HEK293 (cell line): Measurements from ENCODE around the gene MGME1.

ENCODE experiments used
- CTCF ChIA-PET: fragments of 350-600 bp; formaldehyde crosslinking; extraction: SDS; loops from one replicate; lab custom pipeline; 2021; ENCODE audit warnings: antibody characterized with exemption; lab: Yijun Ruan, JAX
- POLR2A ChIA-PET: fragments of 300-600 bp; formaldehyde crosslinking; extraction: SDS; loops from one replicate; lab custom pipeline; 2020; ENCODE audit warnings: antibody characterized with exemption, inconsistent platforms; lab: Yijun Ruan, JAX
- H3K27ac ChIP-seq: fragments of 200-500 bp; sonication (Bioruptor generic); 2 replicates; pipeline ENCODE4 v1.5.1; 2014; ENCODE audit warnings: low read depth, low read length, control low read depth, inconsistent platforms; ENCODE audit errors: extremely low read depth
- H3K36me3 ChIP-seq, 2 experiments: fragments of 200-500 bp in 1 of 2; sonication (Bioruptor generic) in 1 of 2; 1 replicate in 1 of 2; 2 replicates in 1 of 2; pipeline ENCODE4 v1.5.1; 2014 to 2017; ENCODE audit warnings: inconsistent platforms in 2 of 2, low read length in 2 of 2; ENCODE audit not compliant: control insufficient read depth in 2 of 2, insufficient read depth in 1 of 2
- H3K4me1 ChIP-seq: fragments of 200-500 bp; sonication (Bioruptor generic); 2 replicates; pipeline ENCODE4 v1.5.1; 2014; ENCODE audit warnings: mild to moderate bottlenecking, low read length, inconsistent platforms; ENCODE audit not compliant: control insufficient read depth, insufficient read depth
- H3K4me3 ChIP-seq: 2 replicates; pipeline ENCODE4 v1.5.1; 2011; ENCODE audit warnings: low read depth, mild to moderate bottlenecking, control low read depth, low read length, moderate library complexity
- H3K9me3 ChIP-seq: fragments of 200-500 bp; sonication (Bioruptor generic); 2 replicates; pipeline ENCODE4 v1.5.1; 2014; ENCODE audit warnings: low read depth, low read length, inconsistent platforms; ENCODE audit not compliant: control insufficient read depth, insufficient read depth
- KLF8 ChIP-seq: fragments of 450-650 bp; formaldehyde crosslinking; IDR thresholded peaks from 2 replicates; pipeline ENCODE4 v1.5.1; 2016; ENCODE audit warnings: missing biosample characterization, missing genetic modification characterization
- PRDM6 ChIP-seq: fragments of 450-650 bp; formaldehyde crosslinking; IDR thresholded peaks from 2 replicates; pipeline ENCODE4 v1.5.1; 2017; ENCODE audit warnings: missing biosample characterization, missing genetic modification characterization
- SALL2 ChIP-seq: fragments of 450-650 bp; formaldehyde crosslinking; IDR thresholded peaks from 2 replicates; pipeline ENCODE4 v1.5.0; 2017; ENCODE audit warnings: missing biosample characterization, mild to moderate bottlenecking, missing genetic modification characterization, borderline replicate concordance
- SCRT2 ChIP-seq: fragments of 450-650 bp; formaldehyde crosslinking; IDR thresholded peaks from 2 replicates; pipeline ENCODE4 v1.5.1; 2016; ENCODE audit warnings: missing biosample characterization, missing genetic modification characterization
- SP2 ChIP-seq: fragments of 450-650 bp; formaldehyde crosslinking; IDR thresholded peaks from 2 replicates; pipeline ENCODE4 v1.5.1; 2016; ENCODE audit warnings: missing biosample characterization, missing genetic modification characterization
- ZFHX2 ChIP-seq: fragments of 450-650 bp; formaldehyde crosslinking; conservative IDR thresholded peaks from 2 replicates; pipeline ENCODE4 v1.5.1; 2016; ENCODE audit warnings: missing biosample characterization, missing genetic modification characterization
- ZNF157 ChIP-seq: fragments of 450-650 bp; formaldehyde crosslinking; IDR thresholded peaks from 2 replicates; pipeline ENCODE4 v1.5.1; 2016; ENCODE audit warnings: missing biosample characterization, missing genetic modification characterization
- ZNF19 ChIP-seq: fragments of 450-650 bp; formaldehyde crosslinking; IDR thresholded peaks from 2 replicates; pipeline ENCODE4; 2016; ENCODE audit warnings: missing biosample characterization, missing genetic modification characterization, low read depth
- ZNF2 ChIP-seq: fragments of 450-650 bp; formaldehyde crosslinking; IDR thresholded peaks from 2 replicates; pipeline ENCODE4 v1.5.1; 2016; ENCODE audit warnings: missing biosample characterization, missing genetic modification characterization
- ZNF423 ChIP-seq: fragments of 450-650 bp; formaldehyde crosslinking; IDR thresholded peaks from 2 replicates; pipeline ENCODE4 v1.5.1; 2016; ENCODE audit warnings: missing biosample characterization, missing genetic modification characterization
- ZNF560 ChIP-seq: fragments of 450-650 bp; formaldehyde crosslinking; IDR thresholded peaks from 2 replicates; pipeline ENCODE4 v1.5.1; 2017; ENCODE audit warnings: missing biosample characterization, missing genetic modification characterization, borderline replicate concordance
- ZNF654 ChIP-seq: fragments of 450-650 bp; formaldehyde crosslinking; IDR thresholded peaks from 2 replicates; pipeline ENCODE4 v1.5.1; 2016; ENCODE audit warnings: low read depth, missing biosample characterization, missing genetic modification characterization
- ZSCAN30 ChIP-seq: fragments of 450-650 bp; IDR thresholded peaks from 2 replicates; pipeline ENCODE4 v1.5.1; 2018; ENCODE audit warnings: missing biosample characterization, mild to moderate bottlenecking, missing genetic modification characterization, moderate library complexity
- TF ChIP-seq, protein P1 (sequence below): IDR thresholded peaks from 2 replicates; pipeline ENCODE4 v1.6.1; 2011; ENCODE audit warnings: mild to moderate bottlenecking, low read depth, low read length, borderline replicate concordance
- TF ChIP-seq, protein P2 (sequence below): sonication (generic); formaldehyde crosslinking; IDR thresholded peaks from 2 replicates; pipeline ENCODE4 v1.8.1; 2022; ENCODE audit warnings: mild to moderate bottlenecking, moderate library complexity, missing genetic modification reagents
- TF ChIP-seq, protein P3 (sequence below): fragments of 450-650 bp; formaldehyde crosslinking; conservative IDR thresholded peaks from 2 replicates; pipeline ENCODE4 v1.5.1; 2016; ENCODE audit warnings: low read depth, missing biosample characterization, missing genetic modification characterization
- TF ChIP-seq, protein P4 (sequence below): fragments of 450-650 bp; formaldehyde crosslinking; IDR thresholded peaks from 2 replicates; pipeline ENCODE4 v1.5.1; 2016; ENCODE audit warnings: missing biosample characterization, missing genetic modification characterization

The MGME1 gene

DNA sequence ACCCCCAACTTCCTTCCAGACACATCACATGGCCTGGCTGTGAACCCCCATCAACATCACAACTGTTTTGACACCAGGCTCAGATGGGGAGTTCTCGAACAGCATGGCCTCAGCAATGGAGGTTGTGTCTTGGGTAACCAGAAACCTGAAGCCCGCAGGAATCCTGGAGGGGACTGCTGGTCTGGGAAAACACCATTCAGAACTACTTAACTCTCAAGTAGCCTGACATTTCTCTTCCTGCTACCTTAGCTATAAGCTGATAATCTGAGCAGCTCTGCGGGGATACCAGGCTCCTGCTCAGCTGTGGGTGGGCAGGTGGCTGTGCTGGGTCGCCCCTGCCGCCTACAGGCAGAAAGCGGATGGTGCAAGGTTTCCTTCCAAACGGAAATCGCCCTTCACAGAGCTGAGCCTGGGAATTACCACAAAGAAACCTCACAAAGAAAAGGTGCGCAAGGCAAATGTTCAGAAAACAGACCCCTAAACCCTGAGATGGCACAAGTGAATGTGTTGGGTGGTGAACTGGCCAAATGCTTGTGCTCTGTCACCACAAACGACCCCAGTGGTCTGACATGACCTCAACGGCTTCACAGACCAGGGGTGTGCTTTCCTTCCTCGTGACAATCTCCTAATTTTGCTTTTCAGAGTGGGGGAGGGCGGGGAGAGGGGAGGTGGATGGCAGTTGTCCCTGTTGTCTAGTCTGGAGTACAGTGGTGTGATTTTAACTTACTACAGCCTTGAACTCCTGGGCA lies 29.8 kb upstream of the MGME1 start:
- Histone ChIP-seq H3K27ac (peak overlapping the region; percentile 19; the same call in 1 of the 2 replicates), H3K36me3 (peaks cover 9 to 38% of the 10 kb centered on the region in 2 experiments), H3K4me3 (no peak overlapping the region), H3K9me3 (no peaks in the 10 kb centered on the region), H3K4me1 (peaks cover 5% of the 10 kb centered on the region; the same call in 1 of the 2 replicates)
- ChIA-PET POLR2A (interaction anchor here (1.0 to 2.4 kb wide), 5 partner anchors 14 to 408 kb away, joined by 3 to 10 read pairs (median 4); partner anchors contain the start of gene RRBP1), CTCF (interaction anchor here (0.5 to 2.3 kb wide), 30 partner anchors 8 to 439 kb away, joined by 3 to 11 read pairs (median 4); no protein-coding TSS in a partner anchor)
- TF ChIP-seq ZNF19 (tag by site-specific recombination) (no peak), ZNF560 (tag by site-specific recombination) (no peak), SALL2 (tag by site-specific recombination) (no peak), KLF8 (no peak), ZFHX2 (peak; percentile 51; the same call in 1 of the 2 replicates), SCRT2 (tag by site-specific recombination) (no peak), ZNF157 (tag by site-specific recombination) (no peak), ZNF423 (tag by site-specific recombination) (no peak), SP2 (tag by site-specific recombination) (no peak), ZNF654 (tag by site-specific recombination) (peak; percentile 59), ZSCAN30 (tag by site-specific recombination) (0 out of 2 replicates have a peak, but pooled peaks have one; percentile 26), PRDM6 (tag by site-specific recombination) (no peak), ZNF2 (tag by site-specific recombination) (0 out of 2 replicates have a peak, but pooled peaks have one; percentile 31)
- TF ChIP-seq, protein P1, sequence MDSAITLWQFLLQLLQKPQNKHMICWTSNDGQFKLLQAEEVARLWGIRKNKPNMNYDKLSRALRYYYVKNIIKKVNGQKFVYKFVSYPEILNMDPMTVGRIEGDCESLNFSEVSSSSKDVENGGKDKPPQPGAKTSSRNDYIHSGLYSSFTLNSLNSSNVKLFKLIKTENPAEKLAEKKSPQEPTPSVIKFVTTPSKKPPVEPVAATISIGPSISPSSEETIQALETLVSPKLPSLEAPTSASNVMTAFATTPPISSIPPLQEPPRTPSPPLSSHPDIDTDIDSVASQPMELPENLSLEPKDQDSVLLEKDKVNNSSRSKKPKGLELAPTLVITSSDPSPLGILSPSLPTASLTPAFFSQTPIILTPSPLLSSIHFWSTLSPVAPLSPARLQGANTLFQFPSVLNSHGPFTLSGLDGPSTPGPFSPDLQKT = no peak
- TF ChIP-seq, protein P2, sequence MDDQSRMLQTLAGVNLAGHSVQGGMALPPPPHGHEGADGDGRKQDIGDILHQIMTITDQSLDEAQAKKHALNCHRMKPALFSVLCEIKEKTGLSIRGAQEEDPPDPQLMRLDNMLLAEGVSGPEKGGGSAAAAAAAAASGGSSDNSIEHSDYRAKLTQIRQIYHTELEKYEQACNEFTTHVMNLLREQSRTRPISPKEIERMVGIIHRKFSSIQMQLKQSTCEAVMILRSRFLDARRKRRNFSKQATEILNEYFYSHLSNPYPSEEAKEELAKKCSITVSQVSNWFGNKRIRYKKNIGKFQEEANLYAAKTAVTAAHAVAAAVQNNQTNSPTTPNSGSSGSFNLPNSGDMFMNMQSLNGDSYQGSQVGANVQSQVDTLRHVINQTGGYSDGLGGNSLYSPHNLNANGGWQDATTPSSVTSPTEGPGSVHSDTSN (CRISPR knock-in tag) = no peak
- TF ChIP-seq, protein P3, sequence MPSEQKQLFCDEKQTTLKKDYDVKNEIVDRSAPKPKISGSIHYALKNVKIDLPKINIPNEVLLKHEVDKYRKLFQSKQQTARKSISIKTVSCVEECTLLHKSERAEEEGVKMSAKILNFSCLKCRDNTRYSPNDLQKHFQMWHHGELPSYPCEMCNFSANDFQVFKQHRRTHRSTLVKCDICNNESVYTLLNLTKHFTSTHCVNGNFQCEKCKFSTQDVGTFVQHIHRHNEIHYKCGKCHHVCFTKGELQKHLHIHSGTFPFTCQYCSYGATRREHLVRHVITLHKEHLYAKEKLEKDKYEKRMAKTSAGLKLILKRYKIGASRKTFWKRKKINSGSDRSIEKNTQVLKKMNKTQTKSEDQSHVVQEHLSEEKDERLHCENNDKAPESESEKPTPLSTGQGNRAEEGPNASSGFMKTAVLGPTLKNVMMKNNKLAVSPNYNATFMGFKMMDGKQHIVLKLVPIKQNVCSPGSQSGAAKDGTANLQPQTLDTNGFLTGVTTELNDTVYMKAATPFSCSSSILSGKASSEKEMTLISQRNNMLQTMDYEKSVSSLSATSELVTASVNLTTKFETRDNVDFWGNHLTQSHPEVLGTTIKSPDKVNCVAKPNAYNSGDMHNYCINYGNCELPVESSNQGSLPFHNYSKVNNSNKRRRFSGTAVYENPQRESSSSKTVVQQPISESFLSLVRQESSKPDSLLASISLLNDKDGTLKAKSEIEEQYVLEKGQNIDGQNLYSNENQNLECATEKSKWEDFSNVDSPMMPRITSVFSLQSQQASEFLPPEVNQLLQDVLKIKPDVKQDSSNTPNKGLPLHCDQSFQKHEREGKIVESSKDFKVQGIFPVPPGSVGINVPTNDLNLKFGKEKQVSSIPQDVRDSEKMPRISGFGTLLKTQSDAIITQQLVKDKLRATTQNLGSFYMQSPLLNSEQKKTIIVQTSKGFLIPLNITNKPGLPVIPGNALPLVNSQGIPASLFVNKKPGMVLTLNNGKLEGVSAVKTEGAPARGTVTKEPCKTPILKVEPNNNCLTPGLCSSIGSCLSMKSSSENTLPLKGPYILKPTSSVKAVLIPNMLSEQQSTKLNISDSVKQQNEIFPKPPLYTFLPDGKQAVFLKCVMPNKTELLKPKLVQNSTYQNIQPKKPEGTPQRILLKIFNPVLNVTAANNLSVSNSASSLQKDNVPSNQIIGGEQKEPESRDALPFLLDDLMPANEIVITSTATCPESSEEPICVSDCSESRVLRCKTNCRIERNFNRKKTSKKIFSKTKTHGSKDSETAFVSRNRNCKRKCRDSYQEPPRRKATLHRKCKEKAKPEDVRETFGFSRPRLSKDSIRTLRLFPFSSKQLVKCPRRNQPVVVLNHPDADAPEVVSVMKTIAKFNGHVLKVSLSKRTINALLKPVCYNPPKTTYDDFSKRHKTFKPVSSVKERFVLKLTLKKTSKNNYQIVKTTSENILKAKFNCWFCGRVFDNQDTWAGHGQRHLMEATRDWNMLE (tag by site-specific recombination) = no peak
- TF ChIP-seq, protein P4, sequence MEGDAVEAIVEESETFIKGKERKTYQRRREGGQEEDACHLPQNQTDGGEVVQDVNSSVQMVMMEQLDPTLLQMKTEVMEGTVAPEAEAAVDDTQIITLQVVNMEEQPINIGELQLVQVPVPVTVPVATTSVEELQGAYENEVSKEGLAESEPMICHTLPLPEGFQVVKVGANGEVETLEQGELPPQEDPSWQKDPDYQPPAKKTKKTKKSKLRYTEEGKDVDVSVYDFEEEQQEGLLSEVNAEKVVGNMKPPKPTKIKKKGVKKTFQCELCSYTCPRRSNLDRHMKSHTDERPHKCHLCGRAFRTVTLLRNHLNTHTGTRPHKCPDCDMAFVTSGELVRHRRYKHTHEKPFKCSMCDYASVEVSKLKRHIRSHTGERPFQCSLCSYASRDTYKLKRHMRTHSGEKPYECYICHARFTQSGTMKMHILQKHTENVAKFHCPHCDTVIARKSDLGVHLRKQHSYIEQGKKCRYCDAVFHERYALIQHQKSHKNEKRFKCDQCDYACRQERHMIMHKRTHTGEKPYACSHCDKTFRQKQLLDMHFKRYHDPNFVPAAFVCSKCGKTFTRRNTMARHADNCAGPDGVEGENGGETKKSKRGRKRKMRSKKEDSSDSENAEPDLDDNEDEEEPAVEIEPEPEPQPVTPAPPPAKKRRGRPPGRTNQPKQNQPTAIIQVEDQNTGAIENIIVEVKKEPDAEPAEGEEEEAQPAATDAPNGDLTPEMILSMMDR (tag by site-specific recombination) = peak; percentile 60
